Spleen (tissue), 11 donors: ENCODE data around the gene CHD5. TPM values are rescaled to one million over a fixed set of nuclear protein-coding genes. Genes with fewer than 3 reads are reported as not detected.

Experiments
- DNase-seq: peaks from one replicate; pipeline ENCODE4 v3.0.0-alpha.2; 2020
- H3K27ac ChIP-seq, 8 donors: fragments of 200-600 bp; sonication (generic) in 7 of 8; 1 replicate in 4 of 8; 2 replicates in 4 of 8; pipeline versions ENCODE4 v1.5.0 to v1.8.0; 2016 to 2021; ENCODE audit warnings: inconsistent platforms in 4 of 8, mild to moderate bottlenecking in 4 of 8, moderate library complexity in 1 of 8
- H3K27me3 ChIP-seq, 7 donors: fragments of 200-600 bp; sonication (generic) in 6 of 7; replicated peaks in 1 of 7; 1 replicate in 4 of 7; 2 replicates in 3 of 7; pipeline versions ENCODE4 v1.5.0 to v1.8.0; 2016 to 2021; ENCODE audit warnings: inconsistent platforms in 3 of 7, mild to moderate bottlenecking in 1 of 7
- H3K36me3 ChIP-seq, 6 donors: fragments of 200-600 bp; sonication (generic) in 5 of 6; 1 replicate in 4 of 6; 2 replicates in 2 of 6; pipeline versions ENCODE4 v1.5.0 to v1.8.0; 2016 to 2021; ENCODE audit warnings: inconsistent platforms in 2 of 6
- H3K4me1 ChIP-seq, 6 donors: fragments of 200-600 bp; sonication (generic) in 5 of 6; 1 replicate in 3 of 6; 2 replicates in 3 of 6; pipeline versions ENCODE4 v1.5.0 to v1.8.0; 2016 to 2021; ENCODE audit warnings: inconsistent platforms in 3 of 6
- H3K4me3 ChIP-seq, 8 donors: fragments of 200-600 bp; sonication (generic) in 7 of 8; 1 replicate in 4 of 8; 2 replicates in 4 of 8; pipeline versions ENCODE4 v1.5.0 to v1.8.0; 2016 to 2021; ENCODE audit warnings: inconsistent platforms in 4 of 8, mild to moderate bottlenecking in 4 of 8, moderate library complexity in 2 of 8
- H3K9me3 ChIP-seq, 8 donors: fragments of 200-600 bp; sonication (generic) in 7 of 8; 1 replicate in 4 of 8; 2 replicates in 4 of 8; pipeline versions ENCODE4 v1.5.0 to v1.8.0; 2016 to 2021; ENCODE audit warnings: inconsistent platforms in 4 of 8
- CTCF ChIP-seq, 11 experiments: fragments of 200-600 bp in 7 of 11; fragments of 450-650 bp in 4 of 11; sonication (generic) in 4 of 11; IDR thresholded peaks in 8 of 11; conservative IDR thresholded peaks in 3 of 11; 1 replicate in 7 of 11; 2 replicates in 4 of 11; pipeline versions ENCODE4 v1.4.0 to v1.8.0; 2016 to 2021; ENCODE audit warnings: antibody characterized with exemption in 11 of 11, inconsistent platforms in 4 of 11, mild to moderate bottlenecking in 1 of 11
- POLR2A ChIP-seq, 3 donors: fragments of 450-650 bp; IDR thresholded peaks; one replicate each; pipeline ENCODE4 v1.5.1; 2017; ENCODE audit warnings: antibody characterized with exemption in 3 of 3, mild to moderate bottlenecking in 1 of 3
- POLR2AphosphoS5 ChIP-seq, 3 donors: sonication (generic); formaldehyde crosslinking; IDR thresholded peaks; one replicate each; pipeline ENCODE4 v1.5.1; 2017; ENCODE audit warnings: antibody characterized with exemption in 3 of 3
- WGBS, 5 donors: extraction: QIAGEN DNeasy Blood & Tissue Kit in 3 of 5; methylation state at CpG; one replicate each; pipeline versions ENCODE4 v1.1.5 to v1.1.7; 2013 to 2018; 5-methylcytosine and 5-hydroxymethylcytosine counted together
- intact Hi-C: fragments of 100-400 bp; cut with DNase I; formaldehyde crosslinking; loops from one replicate; pipeline ENCODE4 v1.15.0; 2023; ENCODE audit warnings: low total_unique reads
- polyA plus RNA-seq, 3 donors: library from polyadenylated mRNA; stranded (reverse); fragments of 200-250 nt; gene quantifications; one replicate each; pipeline ENCODE4 v1.2.1, GENCODE V29; 2013
- total RNA-seq, 7 donors: library from RNA; depleted of rRNA in 3 of 7; stranded (reverse); fragments of >200 nt in 3 of 7; fragmentation: NEBNext Ultra II Directional in 4 of 7; extraction: Animal tissue kit (Norgen Biotek cat#: 25700) in 4 of 7; gene quantifications; one replicate each; pipeline versions ENCODE4 v1.1.0 to v1.2.1, GENCODE V29; 2016 to 2021
- donor health status: healthy with polysubstance abuse.
- donor health status: DM: no; HTN: no; CAD: no; lungs with moderate emphysema.
- donor health status: DM: no; HTN: no; CAD: no.
- donor health status: Bipolar disorder and iron deficiency.
- donor health status: healthy.
- donor health status: DM: no; HTN: no; CAD: no.
- donor health status: DM: yes; HTN: yes; CAD: no.

Gene CHD5
- total and polyA plus RNA-seq, 10 donors: 0.04 to 0.44 (median 0.13) TPM

GRCh38 chr1:6178751-6179563, 1.2 kb downstream of the CHD5 start:
- WGBS, 5 donors: 5 to 13% (median 9%) methylated on average over 26 to 51 of the region's 51 CpGs
- no peak for DNase-seq
- Histone ChIP-seq H3K4me1 (peaks cover 16 to 37% (median 30%) of the 10 kb centered on the region in 6 donors), H3K27me3 (peaks cover 7 to 80% (median 49%) of the 10 kb centered on the region in 7 donors), H3K36me3 (no peaks in the 10 kb centered on the region), H3K9me3 (no peaks in the 10 kb centered on the region), H3K27ac (no peak overlapping the region), H3K4me3 (peak overlapping the region in 5 of 8 donors; percentile 4 to 64 (median 14))
- intact Hi-C loops: no loop called here
- TF ChIP-seq CTCF (IDR thresholded peaks at IDR 0.05 in 8 of 11, conservative IDR thresholded peaks at IDR 0.05 in 3 of 11) (no peak), POLR2AphosphoS5 (IDR thresholded peaks at IDR 0.05) (no peak), POLR2A (IDR thresholded peaks at IDR 0.05) (no peak)

- TF ChIP-seq POLR2AphosphoS5 (IDR thresholded peaks at IDR 0.05) (no peak), CTCF (IDR thresholded peaks at IDR 0.05 in 8 of 11, conservative IDR thresholded peaks at IDR 0.05 in 3 of 11) (no peak), POLR2A (IDR thresholded peaks at IDR 0.05) (no peak)
- H3K27me3 ChIP-seq: peaks cover 7 to 89% (median 55%) of the 10 kb centered on the region in 7 donors
These were observed 2.3 kb downstream of the CHD5 start for GRCh38 chr1:6177681-6178380.

GRCh38 chr1:6176779-6177178, 3.3 kb downstream of the CHD5 start:
- intact Hi-C loops: no loop called here
- no peaks in the 10 kb centered on the region for H3K9me3 ChIP-seq
- 59 to 79% (median 75%) methylated on average over 5 of the region's 5 CpGs for WGBS, 5 donors
- no peak overlapping the region for H3K27ac ChIP-seq
- no peaks in the 10 kb centered on the region for H3K36me3 ChIP-seq
- no peak overlapping the region for H3K4me3 ChIP-seq
- peaks cover 7 to 94% (median 55%) of the 10 kb centered on the region in 7 donors for H3K27me3 ChIP-seq
- peaks cover 16 to 32% (median 30%) of the 10 kb centered on the region in 6 donors for H3K4me1 ChIP-seq
- DNase-seq: no peak
- TF ChIP-seq CTCF (IDR thresholded peaks at IDR 0.05 in 8 of 11, conservative IDR thresholded peaks at IDR 0.05 in 3 of 11): no peak

More at GRCh38 chr1:6177681-6178380, 2.3 kb downstream of the CHD5 start:
- WGBS, 5 donors: 65 to 78% (median 71%) methylated on average over 16 to 18 of the region's 18 CpGs
- intact Hi-C loops: no loop called here
- Histone ChIP-seq H3K4me1 (peaks cover 16 to 35% (median 30%) of the 10 kb centered on the region in 6 donors), H3K9me3 (no peaks in the 10 kb centered on the region), H3K36me3 (no peaks in the 10 kb centered on the region), H3K4me3 (no peak overlapping the region), H3K27ac (no peak overlapping the region)
- no peak for DNase-seq

GRCh38 chr1:6175411-6175828, 4.7 kb downstream of the CHD5 start:
- no peak for TF ChIP-seq POLR2AphosphoS5 (IDR thresholded peaks at IDR 0.05)
- no peak for TF ChIP-seq POLR2A (IDR thresholded peaks at IDR 0.05)
- TF ChIP-seq CTCF (IDR thresholded peaks at IDR 0.05 in 8 of 11, conservative IDR thresholded peaks at IDR 0.05 in 3 of 11): no peak
- WGBS, 5 donors: 89 to 95% (median 94%) methylated on average over 6 of the region's 6 CpGs
- H3K27me3 ChIP-seq: peaks cover 4 to 94% (median 52%) of the 10 kb centered on the region in 7 donors

More at GRCh38 chr1:6175411-6175828, 4.7 kb downstream of the CHD5 start:
- no peak overlapping the region for H3K27ac ChIP-seq
- no peak for DNase-seq
- intact Hi-C loops: no loop called here
- H3K36me3 ChIP-seq: no peaks in the 10 kb centered on the region
- no peak overlapping the region for H3K4me3 ChIP-seq
- H3K9me3 ChIP-seq: no peaks in the 10 kb centered on the region
- peaks cover 7 to 26% (median 21%) of the 10 kb centered on the region in 6 donors for H3K4me1 ChIP-seq
